GM18868 (cell line): ENCODE results near the gene RNF126.
"Not testable (repeated sequence)": the region's sequence is repeated elsewhere in the genome, so short reads cannot be mapped to it uniquely, and the experiment has no call there.

Source experiments
- ATAC-seq: cut with Tn5 transposase; IDR thresholded peaks from one replicate; pipeline ENCODE4 v1.9.1; 2021; ENCODE audit warnings: mild to moderate bottlenecking, moderate library complexity; ENCODE audit not compliant: unreplicated experiment

Gene RNF126

GRCh38 chr19:686589-687297 lies 23.7 kb upstream of the RNF126 start:
- no peak for ATAC-seq

GRCh38 chr19:685454-685931 lies 22.5 kb upstream of the RNF126 start:
- no peak for ATAC-seq

- no peak for ATAC-seq
These were observed 19.8 kb upstream of the RNF126 start for GRCh38 chr19:682678-683320.

GRCh38 chr19:681029-682019 lies 18.3 kb upstream of the RNF126 start:
- ATAC-seq, result no peak

GRCh38 chr19:680287-681028 lies 17.4 kb upstream of the RNF126 start:
- peak; percentile 70 for ATAC-seq

GRCh38 chr19:679418-680286 lies 16.6 kb upstream of the RNF126 start:
- peak; percentile 2 for ATAC-seq

GRCh38 chr19:678791-679388 lies 15.9 kb upstream of the RNF126 start:
- no peak for ATAC-seq

GRCh38 chr19:677601-678436 lies 14.8 kb upstream of the RNF126 start:
- no peak for ATAC-seq

GRCh38 chr19:677201-677600 lies 14.2 kb upstream of the RNF126 start:
- no peak for ATAC-seq

- no peak for ATAC-seq
These were observed 13.5 kb upstream of the RNF126 start, which contains the start of gene FSTL3 for GRCh38 chr19:676339-677105. FSTL3 (plus strand) TSS chr19:676392; CDS start chr19:676424, 32 bp downstream.

- ATAC-seq, result no peak
These were observed 13.0 kb upstream of the RNF126 start for GRCh38 chr19:676007-676338.

GRCh38 chr19:674282-675151 lies 11.5 kb upstream of the RNF126 start:
- ATAC-seq, result no peak

- ATAC-seq, result no peak
These were observed 7.6 kb upstream of the RNF126 start for GRCh38 chr19:670609-671075.

- ATAC-seq, result not testable (repeated sequence)
These were observed 5.8 kb upstream of the RNF126 start for GRCh38 chr19:668675-669434.

- ATAC-seq, result not testable (repeated sequence)
These were observed 4.1 kb upstream of the RNF126 start for GRCh38 chr19:666985-667573.
